ENCODE results near the gene SCAMP2.

The SCAMP2 gene

GRCh38 chr15:74837482-74838136, 35.6 kb downstream of the SCAMP2 start:
- DNase-seq: no peak

GRCh38 chr15:74836846-74837245, 36.3 kb downstream of the SCAMP2 start:
- no peak for DNase-seq

GRCh38 chr15:74835312-74835823, 37.8 kb downstream of the SCAMP2 start:
- DNase-seq: peak; percentile 43

- no peak for DNase-seq
These were observed 39.6 kb downstream of the SCAMP2 start for GRCh38 chr15:74833376-74834107.

GRCh38 chr15:74832826-74833225, 40.3 kb downstream of the SCAMP2 start:
- no peak for DNase-seq

- DNase-seq: no peak
These were observed 41.2 kb downstream of the SCAMP2 start for GRCh38 chr15:74831813-74832495.

- no peak for DNase-seq
These were observed 42.3 kb downstream of the SCAMP2 start for GRCh38 chr15:74830868-74831267.

- DNase-seq: no peak
These were observed 43.2 kb downstream of the SCAMP2 start for GRCh38 chr15:74829991-74830390.

- DNase-seq: no peak
These were observed 43.7 kb downstream of the SCAMP2 start for GRCh38 chr15:74829486-74829885.

GRCh38 chr15:74828835-74829234, 44.3 kb downstream of the SCAMP2 start:
- DNase-seq: no peak

- DNase-seq: no peak
These were observed 45.6 kb downstream of the SCAMP2 start for GRCh38 chr15:74827614-74828013.

GRCh38 chr15:74826921-74827320, 46.2 kb downstream of the SCAMP2 start:
- DNase-seq: no peak

- DNase-seq: peak; percentile 14
These were observed 46.8 kb downstream of the SCAMP2 start, which contains the start of gene CPLX3 for GRCh38 chr15:74826364-74826819. Gene CPLX3 (plus strand): TSS chr15:74826627. CDS start chr15:74826704, 77 bp downstream.

- DNase-seq: no peak
These were observed 47.3 kb downstream of the SCAMP2 start for GRCh38 chr15:74825866-74826265.

GRCh38 chr15:74824976-74825375, 48.2 kb downstream of the SCAMP2 start:
- DNase-seq: no peak

GRCh38 chr15:74823324-74823723, 49.8 kb downstream of the SCAMP2 start:
- DNase-seq: no peak

- DNase-seq: no peak
These were observed 50.9 kb downstream of the SCAMP2 start for GRCh38 chr15:74822233-74822632.

GRCh38 chr15:74821790-74822158, 51.4 kb downstream of the SCAMP2 start:
- DNase-seq: no peak

GRCh38 chr15:74821091-74821789, 51.9 kb downstream of the SCAMP2 start:
- DNase-seq: no peak

- DNase-seq: no peak
These were observed 53.1 kb downstream of the SCAMP2 start for GRCh38 chr15:74820056-74820455.

- no peak for DNase-seq
These were observed 55.8 kb downstream of the SCAMP2 start for GRCh38 chr15:74817370-74817737.

GRCh38 chr15:74816624-74817369, 56.4 kb downstream of the SCAMP2 start:
- no peak for DNase-seq
